ENCODE measurements around the gene NASP.

The NASP gene, protein sequence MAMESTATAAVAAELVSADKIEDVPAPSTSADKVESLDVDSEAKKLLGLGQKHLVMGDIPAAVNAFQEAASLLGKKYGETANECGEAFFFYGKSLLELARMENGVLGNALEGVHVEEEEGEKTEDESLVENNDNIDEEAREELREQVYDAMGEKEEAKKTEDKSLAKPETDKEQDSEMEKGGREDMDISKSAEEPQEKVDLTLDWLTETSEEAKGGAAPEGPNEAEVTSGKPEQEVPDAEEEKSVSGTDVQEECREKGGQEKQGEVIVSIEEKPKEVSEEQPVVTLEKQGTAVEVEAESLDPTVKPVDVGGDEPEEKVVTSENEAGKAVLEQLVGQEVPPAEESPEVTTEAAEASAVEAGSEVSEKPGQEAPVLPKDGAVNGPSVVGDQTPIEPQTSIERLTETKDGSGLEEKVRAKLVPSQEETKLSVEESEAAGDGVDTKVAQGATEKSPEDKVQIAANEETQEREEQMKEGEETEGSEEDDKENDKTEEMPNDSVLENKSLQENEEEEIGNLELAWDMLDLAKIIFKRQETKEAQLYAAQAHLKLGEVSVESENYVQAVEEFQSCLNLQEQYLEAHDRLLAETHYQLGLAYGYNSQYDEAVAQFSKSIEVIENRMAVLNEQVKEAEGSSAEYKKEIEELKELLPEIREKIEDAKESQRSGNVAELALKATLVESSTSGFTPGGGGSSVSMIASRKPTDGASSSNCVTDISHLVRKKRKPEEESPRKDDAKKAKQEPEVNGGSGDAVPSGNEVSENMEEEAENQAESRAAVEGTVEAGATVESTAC

DNA sequence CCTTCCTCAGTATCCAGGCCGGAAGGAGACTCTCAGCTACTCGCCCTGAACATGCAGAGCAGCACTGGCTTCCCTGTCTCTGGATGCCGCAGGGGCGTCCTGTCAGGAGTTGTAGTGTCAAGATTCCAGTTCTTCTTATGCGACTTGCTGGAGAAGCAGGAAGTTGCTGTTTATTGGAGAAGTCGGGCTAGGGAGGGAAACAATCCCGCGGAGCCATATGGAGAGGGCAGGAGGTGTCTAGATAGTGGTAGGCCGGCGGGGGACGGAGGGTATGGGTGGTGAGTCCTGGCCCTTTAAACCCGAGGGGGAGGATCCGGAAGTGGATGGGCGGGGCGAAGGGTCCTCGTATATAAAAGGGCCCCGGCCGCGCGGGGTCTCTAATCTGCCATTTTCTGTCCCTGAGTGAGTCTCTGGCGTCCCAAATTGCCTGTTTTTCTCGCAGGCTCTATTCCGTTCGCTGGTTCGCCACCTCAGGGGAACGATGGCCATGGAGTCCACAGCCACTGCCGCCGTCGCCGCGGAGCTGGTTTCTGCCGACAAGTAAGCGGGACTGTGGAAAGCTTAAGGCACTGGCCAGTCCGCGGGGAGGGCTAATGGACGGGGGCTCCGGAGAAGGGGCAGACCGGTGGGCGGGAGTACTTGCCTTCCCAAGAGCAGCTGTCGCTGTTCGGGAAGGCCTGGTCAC is at the start of gene NASP:
Gene NASP (plus strand): TSS at position 376 of the 685 bp plus-strand sequence. CDS start 106 bp downstream, at position 482.
- DNase-seq (ENCODE audit: low spot score): peak; percentile 95

DNA sequence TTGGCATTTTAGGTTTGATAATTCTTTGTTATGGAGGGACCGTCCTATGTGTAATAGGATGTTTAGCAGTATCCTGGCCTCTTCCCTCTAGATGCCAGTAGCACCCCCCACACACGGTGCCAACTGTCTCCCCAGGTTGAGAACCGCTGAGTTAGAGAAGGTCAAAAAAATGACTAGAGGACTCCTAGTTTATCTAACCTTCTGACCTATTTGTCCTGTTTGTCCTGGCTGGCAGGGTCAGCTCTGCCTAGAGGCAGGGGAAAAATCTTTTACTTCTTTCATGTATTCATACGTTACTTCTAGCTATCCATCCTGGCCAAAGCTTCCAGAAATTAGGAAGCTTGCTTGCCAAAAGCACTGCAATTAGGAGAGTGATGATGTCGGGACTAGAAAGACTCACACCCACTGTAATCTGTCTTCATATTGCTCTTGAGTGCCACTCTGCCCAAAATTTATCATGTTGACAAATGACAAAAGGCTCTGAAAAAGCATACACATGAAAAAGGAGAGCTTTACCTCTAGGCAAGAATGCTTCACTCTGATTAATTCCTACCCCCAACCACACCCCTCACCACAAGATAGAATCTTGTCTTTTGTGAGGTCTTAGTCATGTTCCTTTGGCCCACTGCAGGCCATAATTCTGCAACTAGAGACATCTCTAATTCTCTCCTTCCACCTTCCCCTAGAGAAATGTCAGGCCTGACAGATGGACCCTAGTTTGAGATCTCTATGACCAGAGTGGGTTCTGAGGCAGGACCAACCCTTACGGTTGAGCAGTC is 47.7 kb upstream of the NASP start:
- no peak for DNase-seq (ENCODE audit: low spot score)

DNA sequence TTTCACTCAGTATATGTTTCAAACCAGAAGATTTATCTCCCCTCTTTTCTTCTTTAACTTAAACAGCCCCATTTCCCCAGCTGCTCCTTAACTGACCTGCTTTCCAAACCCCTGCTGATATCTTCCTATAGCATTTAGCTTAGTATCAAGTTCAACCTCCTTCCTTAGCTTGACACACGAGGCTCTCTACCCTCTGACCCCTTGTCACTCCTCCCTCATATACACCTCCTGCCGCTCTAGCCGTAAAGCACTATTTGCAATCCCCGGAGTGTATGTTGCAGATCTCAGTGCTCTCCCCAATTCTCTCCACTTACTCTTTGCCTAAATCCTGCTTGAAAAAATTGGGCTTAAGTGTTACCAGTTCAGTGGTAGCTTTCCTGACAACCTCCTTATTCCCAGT is 47.0 kb upstream of the NASP start:
- no peak for DNase-seq (ENCODE audit: low spot score)

- DNase-seq (ENCODE audit: low spot score): no peak
Measured at GRCh38 chr1:45541193-45541592, 42.6 kb upstream of the NASP start.

DNA sequence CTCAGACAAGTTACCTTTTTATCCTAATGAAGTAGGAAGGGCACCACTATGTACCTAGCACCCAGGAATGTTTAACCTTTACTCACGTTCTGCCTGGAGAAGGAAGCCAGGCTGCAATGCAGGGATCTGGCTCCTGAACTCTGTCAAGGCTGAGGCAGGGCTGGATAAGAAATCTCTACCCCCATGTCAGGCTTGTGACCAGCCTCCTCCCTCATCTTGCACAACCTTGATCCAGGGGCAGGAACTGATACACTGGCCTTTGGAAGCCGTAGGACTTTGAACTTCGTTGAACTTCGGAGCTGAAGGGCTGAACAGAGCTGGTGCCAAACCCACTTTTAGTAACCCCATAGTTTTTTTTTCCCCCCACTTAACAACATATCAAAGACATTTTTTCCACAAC is 41.2 kb upstream of the NASP start:
- DNase-seq (ENCODE audit: low spot score): no peak

DNA sequence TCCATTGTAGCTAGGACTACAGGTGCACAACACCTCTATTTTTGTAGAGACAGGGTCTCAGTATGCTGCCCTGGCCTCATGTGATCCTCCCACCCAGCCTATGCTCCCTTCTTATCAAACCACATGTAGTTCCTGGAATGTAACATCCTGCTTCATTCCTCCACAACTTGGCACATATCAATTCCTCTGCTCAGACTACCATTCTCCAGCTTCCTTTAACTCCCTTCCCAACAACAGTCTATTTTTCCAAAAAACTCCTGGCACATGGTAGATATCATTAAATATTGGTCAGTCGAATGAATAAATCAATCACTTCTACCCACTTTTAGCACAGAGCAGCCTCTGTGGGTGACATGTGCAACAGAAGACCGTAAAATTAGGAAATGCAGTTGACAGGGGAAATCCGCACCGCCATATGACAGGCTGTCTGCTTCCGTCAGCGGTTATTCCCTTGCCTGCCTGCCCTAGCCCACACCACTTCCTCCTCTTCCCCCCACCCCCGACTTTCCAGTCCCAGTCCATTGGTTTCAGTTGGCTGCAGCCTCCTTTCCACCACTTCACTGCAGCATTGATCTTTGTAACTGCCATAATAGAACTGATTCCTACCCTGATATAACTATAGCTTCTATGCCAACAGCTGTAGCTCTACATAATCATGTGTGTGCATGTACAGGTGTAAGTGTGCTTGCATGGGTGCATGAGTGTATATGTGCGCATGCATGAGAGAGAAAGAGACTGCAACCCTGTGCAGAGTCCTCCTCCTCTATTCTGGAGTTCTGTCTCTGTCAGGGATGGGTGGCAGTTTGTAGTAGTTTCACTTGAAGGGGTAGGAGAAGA is 40.0 kb upstream of the NASP start:
- DNase-seq (ENCODE audit: low spot score): no peak

GRCh38 chr1:45544530-45544929 is 39.3 kb upstream of the NASP start:
- DNase-seq (ENCODE audit: low spot score): no peak

GRCh38 chr1:45545019-45545493 is 38.8 kb upstream of the NASP start:
- DNase-seq (ENCODE audit: low spot score): no peak

- DNase-seq (ENCODE audit: low spot score): no peak
Measured at GRCh38 chr1:45545553-45546310, 38.1 kb upstream of the NASP start.

DNA sequence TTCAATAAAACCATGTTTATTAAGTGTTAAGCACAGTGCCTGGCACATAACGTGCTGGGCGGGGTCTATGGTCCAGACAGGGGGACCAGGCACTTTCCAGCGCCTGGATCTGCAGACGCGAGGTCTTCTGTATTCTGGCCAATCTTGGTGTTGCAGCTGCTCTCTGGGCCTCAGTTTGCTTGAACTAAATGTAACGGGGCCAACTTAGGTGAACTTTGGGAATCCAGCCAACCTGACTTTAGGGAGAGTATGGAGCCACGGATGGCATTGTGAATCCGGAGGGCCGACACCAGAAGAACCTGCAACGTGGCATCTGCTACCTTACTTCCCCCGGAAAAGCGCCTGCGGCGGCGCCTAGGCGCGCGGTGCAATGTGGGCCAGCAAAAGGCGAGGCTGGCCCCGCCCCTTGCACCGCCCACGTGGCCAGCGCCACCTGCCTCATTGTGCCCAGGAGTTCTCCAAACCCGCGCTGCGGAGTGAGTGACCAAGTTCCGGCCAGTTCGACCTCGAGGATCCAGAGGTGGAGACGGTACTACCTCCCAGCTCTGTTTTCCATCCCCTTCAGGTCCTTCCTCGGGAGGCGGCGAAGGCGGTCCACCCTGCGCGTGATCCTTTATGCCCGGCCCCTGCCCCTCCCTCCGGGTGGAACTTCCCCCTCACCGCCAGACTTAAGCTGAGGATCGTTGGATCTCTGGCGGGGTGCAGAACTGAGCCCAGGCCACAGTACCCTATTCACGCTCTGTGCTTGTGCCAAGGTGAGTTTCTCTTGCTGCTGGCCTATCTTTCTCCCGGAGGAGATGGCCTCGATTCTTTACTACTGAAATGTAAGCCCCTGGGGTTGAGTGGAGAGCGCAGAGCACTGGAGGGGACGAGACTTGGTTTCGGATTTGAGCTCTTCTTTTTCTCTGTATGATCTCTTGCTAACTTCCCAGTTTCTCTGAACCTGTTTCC is 33.2 kb upstream of the NASP start, which contains the start of gene AKR1A1:
Gene AKR1A1 (plus strand): TSS at position 426 of the 951 bp plus-strand sequence. CDS start 10,969 bp downstream, outside the sequence.
- DNase-seq (ENCODE audit: low spot score): peak; percentile 93

DNA sequence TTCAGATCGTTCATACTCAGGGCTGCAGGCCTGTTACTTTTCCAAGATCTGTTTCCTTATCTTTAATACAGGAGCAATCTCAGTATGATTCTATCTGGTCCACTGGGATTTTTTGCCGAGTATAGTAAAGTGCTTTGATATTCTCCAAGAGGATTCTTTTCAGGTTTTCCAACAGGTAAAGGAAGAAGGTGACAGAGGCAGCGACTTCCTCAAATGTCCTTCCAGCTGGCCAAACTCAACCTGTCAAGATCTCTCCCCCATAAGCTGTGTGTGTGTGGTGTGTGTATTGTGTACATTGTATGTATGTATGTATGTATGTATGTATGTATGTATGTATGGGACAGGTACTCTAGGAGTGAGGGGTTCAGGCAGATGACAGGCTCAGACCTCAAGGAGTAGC is 32.2 kb upstream of the NASP start:
- DNase-seq (ENCODE audit: low spot score): no peak

GRCh38 chr1:45552331-45552730 is 31.5 kb upstream of the NASP start:
- no peak for DNase-seq (ENCODE audit: low spot score)

DNA sequence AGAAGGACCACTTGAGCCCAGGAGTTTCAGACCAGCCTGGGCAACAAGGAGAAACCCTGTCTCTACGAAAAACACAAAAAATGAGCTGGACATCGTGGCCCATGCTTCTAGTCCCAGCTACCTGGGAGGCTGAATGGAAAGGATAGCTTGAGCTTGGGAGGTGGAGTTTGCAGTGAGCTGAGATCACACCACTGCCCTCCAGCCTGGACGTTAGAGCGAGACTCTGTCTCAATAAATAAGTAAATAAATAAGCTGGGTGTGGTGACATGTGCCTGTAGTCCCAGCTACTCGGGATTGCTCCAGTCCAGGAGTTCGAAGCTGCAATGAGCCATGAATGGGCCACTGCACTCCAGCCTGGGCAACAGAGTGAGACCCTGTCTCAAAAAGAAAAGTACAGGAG is 29.6 kb upstream of the NASP start:
- no peak for DNase-seq (ENCODE audit: low spot score)

- no peak for DNase-seq (ENCODE audit: low spot score)
Measured at GRCh38 chr1:45557422-45557944, 26.4 kb upstream of the NASP start.

GRCh38 chr1:45563843-45564242 is 20.0 kb upstream of the NASP start:
- no peak for DNase-seq (ENCODE audit: low spot score)

GRCh38 chr1:45566722-45567121 is 17.1 kb upstream of the NASP start:
- no peak for DNase-seq (ENCODE audit: low spot score)

DNA sequence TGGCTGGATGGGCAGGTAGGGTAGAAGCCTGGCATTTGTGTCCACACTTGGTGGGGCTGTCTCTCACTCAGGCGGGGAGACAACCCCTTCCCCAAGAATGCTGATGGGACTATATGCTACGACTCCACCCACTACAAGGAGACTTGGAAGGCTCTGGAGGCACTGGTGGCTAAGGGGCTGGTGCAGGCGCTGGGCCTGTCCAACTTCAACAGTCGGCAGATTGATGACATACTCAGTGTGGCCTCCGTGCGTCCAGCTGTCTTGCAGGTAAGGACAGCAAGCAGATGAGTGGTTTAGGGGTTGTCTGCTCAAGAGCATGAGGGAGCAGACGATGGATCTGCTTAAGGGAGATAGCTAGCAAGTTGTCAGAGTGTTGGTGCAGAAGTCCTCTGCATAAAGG is 15.9 kb upstream of the NASP start:
- no peak for DNase-seq (ENCODE audit: low spot score)

DNA sequence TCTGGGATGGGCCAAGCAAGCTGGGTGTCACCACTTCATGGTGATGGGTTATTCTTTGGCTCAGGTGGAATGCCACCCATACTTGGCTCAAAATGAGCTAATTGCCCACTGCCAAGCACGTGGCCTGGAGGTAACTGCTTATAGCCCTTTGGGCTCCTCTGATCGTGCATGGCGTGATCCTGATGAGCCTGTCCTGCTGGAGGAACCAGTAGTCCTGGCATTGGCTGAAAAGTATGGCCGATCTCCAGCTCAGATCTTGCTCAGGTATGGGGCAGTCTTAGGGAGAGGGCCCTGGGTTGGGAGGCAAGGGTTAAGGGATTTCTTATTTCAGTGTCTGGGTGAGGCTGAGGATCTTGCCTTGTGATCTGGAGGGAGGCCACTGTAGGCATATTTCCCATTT is 15.4 kb upstream of the NASP start:
- DNase-seq (ENCODE audit: low spot score): no peak

DNA sequence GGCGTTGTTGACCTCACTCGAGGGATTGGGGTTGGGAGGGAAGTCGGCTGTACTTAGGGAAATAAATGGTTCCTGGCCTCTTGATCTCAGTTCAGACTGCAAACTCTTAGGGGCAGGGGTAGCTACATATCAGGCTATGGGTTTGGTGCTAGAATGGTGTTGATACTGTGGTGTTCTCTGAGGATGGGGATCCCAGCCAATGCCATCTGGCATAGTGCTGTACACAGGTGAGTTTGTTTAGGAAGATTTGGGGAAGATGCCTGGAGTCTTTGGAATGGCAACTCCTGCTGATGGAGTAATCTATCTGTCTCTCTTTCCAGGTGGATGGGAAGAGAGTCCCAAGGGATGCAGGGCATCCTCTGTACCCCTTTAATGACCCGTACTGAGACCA is 14.3 kb upstream of the NASP start:
- no peak for DNase-seq (ENCODE audit: low spot score)
